ENCODE measurements around the gene C11orf97.
"Not testable (repeated sequence)": the region's sequence is repeated elsewhere in the genome, so short reads cannot be mapped to it uniquely, and the experiment has no call there.

C11orf97 gene

GRCh38 chr11:94557992-94558391 lies 45.7 kb downstream of the C11orf97 start:
- DNase-seq (ENCODE audit: low read depth in 3 of 3), result no peak

- no peak for DNase-seq (ENCODE audit: low read depth in 3 of 3)
Measured at GRCh38 chr11:94558468-94558867, 46.2 kb downstream of the C11orf97 start.

GRCh38 chr11:94558932-94559331 lies 46.7 kb downstream of the C11orf97 start:
- no peak for DNase-seq (ENCODE audit: low read depth in 3 of 3)

DNA sequence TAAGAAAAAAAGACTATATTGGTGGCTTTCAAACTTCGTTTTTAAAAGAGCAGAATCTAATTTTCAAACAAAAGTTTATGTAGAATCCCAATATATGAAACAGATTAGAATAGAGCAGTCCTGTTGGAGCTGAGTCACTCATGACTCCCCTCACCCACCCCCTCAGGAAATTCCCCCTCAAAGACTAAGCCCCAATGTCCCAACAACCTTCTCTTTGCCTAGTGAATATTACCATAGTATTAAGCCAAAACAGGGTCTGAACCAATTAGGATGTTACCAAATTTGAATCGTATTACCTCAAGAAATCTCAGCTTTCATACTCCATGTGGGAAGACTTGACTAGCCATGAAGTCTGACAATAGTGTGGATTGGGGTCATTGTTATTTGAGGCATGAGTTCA lies 47.1 kb downstream of the C11orf97 start:
- no peak for DNase-seq (ENCODE audit: low read depth in 3 of 3)

- DNase-seq (ENCODE audit: low read depth in 3 of 3), result no peak
Measured at GRCh38 chr11:94560834-94561233, 48.6 kb downstream of the C11orf97 start.

DNA sequence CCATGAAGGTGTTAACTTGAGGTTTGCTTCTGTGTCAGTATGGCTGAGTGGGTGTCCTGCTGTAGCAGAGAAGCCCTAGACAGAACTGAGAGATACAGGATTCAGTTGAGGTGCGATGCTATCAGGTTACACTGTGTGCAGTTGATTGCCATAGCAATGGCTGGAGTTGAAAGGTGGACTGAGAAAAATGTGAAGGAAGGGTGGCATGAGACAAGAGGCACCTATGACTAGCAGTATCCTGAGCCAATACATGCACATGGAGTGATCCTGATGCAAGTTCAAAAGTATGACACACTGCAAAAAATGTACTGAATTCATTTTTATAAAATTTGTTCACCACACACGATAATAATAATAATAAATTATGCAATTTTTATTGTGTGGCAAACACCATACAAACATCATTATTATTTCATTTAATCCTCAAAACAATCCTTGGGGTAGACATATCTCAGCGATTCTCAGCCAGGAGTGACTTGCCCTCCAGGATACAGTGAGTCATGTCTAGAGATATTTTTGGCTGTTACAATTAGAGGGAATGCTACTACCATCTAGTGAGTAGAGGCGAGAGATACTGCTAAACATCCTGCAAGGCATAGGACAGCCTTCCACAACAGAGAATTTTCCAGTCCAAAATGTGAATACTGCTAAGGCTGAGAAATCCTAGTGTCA lies 51.1 kb downstream of the C11orf97 start:
- DNase-seq (ENCODE audit: low read depth in 3 of 3), result no peak

DNA sequence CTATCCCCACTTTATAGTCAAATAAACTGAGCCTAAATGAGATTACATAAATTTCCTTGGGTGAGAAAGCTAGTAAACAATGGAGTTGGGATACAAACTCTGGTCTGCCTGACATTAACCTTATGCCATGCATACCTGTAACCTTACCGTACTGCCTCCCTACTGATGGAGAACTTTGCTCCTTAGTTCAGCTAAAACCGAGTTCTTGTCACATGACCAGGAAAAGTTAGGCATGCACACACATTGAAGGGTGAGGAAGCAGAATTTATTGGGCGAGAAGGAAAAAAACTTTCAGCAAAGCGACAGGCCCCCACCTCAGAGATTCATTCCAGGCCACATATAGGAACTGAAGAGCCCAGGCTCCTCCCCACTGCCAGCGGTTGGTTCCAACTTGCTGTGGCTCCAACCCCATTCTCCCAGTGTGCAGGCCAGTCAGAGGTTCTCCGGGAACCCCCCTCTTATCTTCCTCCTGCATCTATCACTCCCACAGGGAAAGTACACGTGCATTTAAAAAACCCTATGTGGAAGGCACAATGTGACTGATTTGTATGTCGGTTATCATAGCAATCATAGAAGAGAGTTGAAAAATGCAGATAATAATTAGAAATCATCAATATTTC lies 51.7 kb downstream of the C11orf97 start:
- DNase-seq (ENCODE audit: low read depth in 3 of 3), result no peak

- no peak for DNase-seq (ENCODE audit: low read depth in 3 of 3)
Measured at GRCh38 chr11:94567181-94567670, 55.0 kb downstream of the C11orf97 start, which contains the start of gene PIWIL4. PIWIL4 (plus strand) TSS chr11:94567368; CDS start chr11:94567519, 151 bp downstream.

- no peak for DNase-seq (ENCODE audit: low read depth in 3 of 3)
Measured at GRCh38 chr11:94568200-94568599, 55.9 kb downstream of the C11orf97 start.

- DNase-seq (ENCODE audit: low read depth in 3 of 3), result no peak
Measured at GRCh38 chr11:94568717-94569116, 56.5 kb downstream of the C11orf97 start.

DNA sequence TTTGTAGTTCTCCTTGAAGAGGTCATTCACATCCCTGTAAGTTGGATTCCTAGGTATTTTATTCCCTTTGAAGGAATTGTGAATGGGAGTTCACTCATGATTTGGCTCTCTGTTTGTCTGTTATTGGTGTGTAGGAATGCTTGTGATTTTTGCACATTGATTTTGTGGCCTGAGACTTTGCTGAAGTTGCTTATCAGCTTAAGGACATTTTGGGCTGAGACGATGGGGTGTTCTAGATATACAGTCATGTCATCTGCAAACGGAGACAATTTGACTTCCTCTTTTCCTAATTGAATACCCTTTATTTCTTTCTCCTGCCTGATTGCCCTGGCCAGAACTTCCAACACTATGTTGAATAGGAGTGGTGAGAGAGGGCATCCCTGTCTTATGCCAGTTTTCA lies 60.7 kb downstream of the C11orf97 start:
- not testable (repeated sequence) for DNase-seq (ENCODE audit: low read depth in 3 of 3)

DNA sequence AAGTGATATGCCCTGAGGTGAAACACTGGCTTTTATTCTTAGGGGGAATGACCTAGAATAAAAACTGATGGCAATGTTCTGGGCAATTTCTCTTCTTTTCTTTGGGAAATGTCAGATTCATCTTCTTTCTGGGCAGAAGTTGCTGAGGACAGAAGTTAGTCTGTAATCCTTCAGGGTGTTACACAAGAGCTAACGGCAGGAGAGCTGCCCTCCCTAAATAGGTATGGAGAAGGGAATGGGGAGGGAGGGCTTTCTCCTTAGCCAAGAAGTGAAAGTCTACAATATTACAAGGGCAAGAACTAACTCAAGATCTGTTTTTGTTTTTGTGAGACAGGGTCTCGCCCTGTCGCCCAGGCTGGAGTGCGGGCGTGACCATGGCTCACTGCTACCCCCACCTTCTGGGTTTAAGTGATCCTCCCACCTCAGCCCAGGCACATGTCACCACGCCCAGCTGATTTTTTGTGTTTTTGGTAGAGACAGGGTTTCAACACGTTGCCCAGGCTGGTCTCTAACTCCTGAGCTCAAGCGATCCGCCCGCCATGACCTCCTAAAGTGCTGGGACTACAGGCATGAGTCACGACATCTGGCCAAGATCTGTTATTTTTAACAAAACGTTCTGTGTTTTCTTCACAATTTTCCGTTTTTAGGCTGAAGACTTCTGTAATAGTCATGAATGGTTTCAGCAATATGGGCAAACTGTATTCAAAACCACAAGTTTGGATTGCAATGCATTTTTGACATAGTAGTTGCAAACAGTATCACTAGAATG lies 62.1 kb downstream of the C11orf97 start:
- no peak for DNase-seq (ENCODE audit: low read depth in 3 of 3)

- DNase-seq (ENCODE audit: low read depth in 3 of 3), result no peak
Measured at GRCh38 chr11:94576306-94576705, 64.0 kb downstream of the C11orf97 start.

DNA sequence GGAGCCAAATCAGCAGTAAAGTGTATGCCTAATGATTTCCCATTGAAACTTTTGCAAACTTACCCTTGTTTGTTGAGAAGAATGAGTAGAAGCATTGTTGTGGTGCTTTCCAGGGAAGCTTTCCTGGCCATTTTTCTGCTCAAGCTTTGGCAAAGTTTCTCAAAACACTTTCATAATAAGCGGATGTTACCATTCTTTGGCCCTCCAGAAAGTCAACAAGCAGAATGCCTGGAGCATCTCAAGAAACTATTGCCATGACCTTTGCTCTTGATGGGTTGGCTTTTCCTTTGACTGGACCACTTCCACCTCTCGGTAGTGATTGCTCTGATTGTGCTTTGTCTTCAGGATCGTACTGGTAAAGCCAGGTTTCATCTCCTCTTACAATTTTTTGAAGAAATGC lies 65.6 kb downstream of the C11orf97 start:
- no peak for DNase-seq (ENCODE audit: low read depth in 3 of 3)

Data from stimulated activated CD4-positive, alpha-beta T cell treated with anti-CD3 and anti-CD28 coated beads, TNF-alpha, amount 100 ng/mL, for 24 hours (primary cell).